Loucy (cell line): ENCODE data around the gene EGR4.

Experiments used
- H2AFZ ChIP-seq: fragments of 200-600 bp; sonication (generic); 2 replicates; pipeline ENCODE4 v1.6.0; 2016; ENCODE audit warnings: antibody characterized with exemption, mild to moderate bottlenecking, low read length, moderate library complexity
- H3F3A ChIP-seq: fragments of 200-600 bp; 2 replicates; pipeline ENCODE4 v1.6.0; 2016; ENCODE audit warnings: antibody characterized with exemption, low read depth, mild to moderate bottlenecking
- H3K27me3 ChIP-seq: fragments of 200-600 bp; sonication (generic); 2 replicates; pipeline ENCODE4 v1.6.1; 2014; ENCODE audit warnings: low read length, mild to moderate bottlenecking; ENCODE audit not compliant: insufficient read depth, poor library complexity, severe bottlenecking
- H3K36me3 ChIP-seq: fragments of 200-600 bp; sonication (generic); 2 replicates; pipeline ENCODE4 v1.6.1; 2016; ENCODE audit warnings: low read length; ENCODE audit not compliant: insufficient read depth
- H3K4me1 ChIP-seq: fragments of 200-600 bp; sonication (generic); 2 replicates; pipeline ENCODE4 v1.5.1; 2014; ENCODE audit warnings: low read length, mild to moderate bottlenecking; ENCODE audit not compliant: insufficient read depth, poor library complexity, severe bottlenecking
- H3K4me2 ChIP-seq: fragments of 200-600 bp; sonication (generic); 2 replicates; pipeline ENCODE4 v1.6.0; 2014; ENCODE audit warnings: antibody characterized with exemption, low read length, low read depth, mild to moderate bottlenecking; ENCODE audit not compliant: poor library complexity, severe bottlenecking
- H3K4me3 ChIP-seq: fragments of 200-600 bp; sonication (generic); 2 replicates; pipeline ENCODE4 v1.5.1; 2014; ENCODE audit warnings: low read length, mild to moderate bottlenecking, mixed read lengths; ENCODE audit not compliant: poor library complexity, severe bottlenecking
- H3K79me2 ChIP-seq: fragments of 200-600 bp; sonication (generic); 2 replicates; pipeline ENCODE4 v1.6.1; 2014; ENCODE audit warnings: low read length; ENCODE audit not compliant: insufficient read depth
- H3K9ac ChIP-seq: fragments of 200-600 bp; sonication (generic); 2 replicates; pipeline ENCODE4 v1.6.0; 2014; ENCODE audit warnings: mild to moderate bottlenecking, low read depth, low read length, moderate library complexity; ENCODE audit not compliant: poor library complexity, severe bottlenecking
- H3K9me2 ChIP-seq: fragments of 200-600 bp; sonication (generic); replicated peaks from 2 replicates; pipeline ENCODE4 v1.6.1; 2016; ENCODE audit warnings: low read depth, low read length, mixed read lengths
- H3K9me3 ChIP-seq: fragments of 200-600 bp; sonication (generic); 2 replicates; pipeline ENCODE4 v1.6.1; 2014; ENCODE audit warnings: mild to moderate bottlenecking, antibody characterized with exemption, low read length, low read depth; ENCODE audit not compliant: insufficient read depth
- H4K20me1 ChIP-seq: fragments of 200-600 bp; sonication (generic); 2 replicates; pipeline ENCODE4 v1.6.0; 2014; ENCODE audit warnings: antibody characterized with exemption, low read length, mild to moderate bottlenecking; ENCODE audit not compliant: insufficient read depth, poor library complexity, severe bottlenecking
- EZH2phosphoT487 ChIP-seq: fragments of 200-600 bp; IDR thresholded peaks from 2 replicates; pipeline ENCODE4 v1.6.1; 2018; ENCODE audit warnings: antibody characterized with exemption, mild to moderate bottlenecking, moderate library complexity, borderline replicate concordance
- TF ChIP-seq, protein P1 (sequence below): fragments of 200-600 bp; sonication (generic); conservative IDR thresholded peaks from 2 replicates; pipeline ENCODE4 v1.5.1; 2014; ENCODE audit warnings: mild to moderate bottlenecking, antibody characterized with exemption, low read length

The EGR4 gene

GRCh38 chr2:73272270-73272669, 21.1 kb downstream of the EGR4 start:
- Histone ChIP-seq H3K79me2 (peaks cover 19% of the 10 kb centered on the region; the same call in 1 of the 2 replicates), H4K20me1 (peaks cover 6% of the 10 kb centered on the region), H3K36me3 (peaks cover 5% of the 10 kb centered on the region; the same call in 1 of the 2 replicates), H3K4me2 (no peak overlapping the region), H3K4me3 (no peak overlapping the region), H3K27me3 (no peaks in the 10 kb centered on the region), H3F3A (no peaks in the 10 kb centered on the region), H3K9me3 (no peaks in the 10 kb centered on the region), H3K9ac (no peak overlapping the region), H2AFZ (no peak overlapping the region), H3K4me1 (no peaks in the 10 kb centered on the region), H3K9me2 (no peaks in the 10 kb centered on the region)
- no peak for TF ChIP-seq EZH2phosphoT487
- TF ChIP-seq, protein P1, sequence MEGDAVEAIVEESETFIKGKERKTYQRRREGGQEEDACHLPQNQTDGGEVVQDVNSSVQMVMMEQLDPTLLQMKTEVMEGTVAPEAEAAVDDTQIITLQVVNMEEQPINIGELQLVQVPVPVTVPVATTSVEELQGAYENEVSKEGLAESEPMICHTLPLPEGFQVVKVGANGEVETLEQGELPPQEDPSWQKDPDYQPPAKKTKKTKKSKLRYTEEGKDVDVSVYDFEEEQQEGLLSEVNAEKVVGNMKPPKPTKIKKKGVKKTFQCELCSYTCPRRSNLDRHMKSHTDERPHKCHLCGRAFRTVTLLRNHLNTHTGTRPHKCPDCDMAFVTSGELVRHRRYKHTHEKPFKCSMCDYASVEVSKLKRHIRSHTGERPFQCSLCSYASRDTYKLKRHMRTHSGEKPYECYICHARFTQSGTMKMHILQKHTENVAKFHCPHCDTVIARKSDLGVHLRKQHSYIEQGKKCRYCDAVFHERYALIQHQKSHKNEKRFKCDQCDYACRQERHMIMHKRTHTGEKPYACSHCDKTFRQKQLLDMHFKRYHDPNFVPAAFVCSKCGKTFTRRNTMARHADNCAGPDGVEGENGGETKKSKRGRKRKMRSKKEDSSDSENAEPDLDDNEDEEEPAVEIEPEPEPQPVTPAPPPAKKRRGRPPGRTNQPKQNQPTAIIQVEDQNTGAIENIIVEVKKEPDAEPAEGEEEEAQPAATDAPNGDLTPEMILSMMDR, result no peak

DNA sequence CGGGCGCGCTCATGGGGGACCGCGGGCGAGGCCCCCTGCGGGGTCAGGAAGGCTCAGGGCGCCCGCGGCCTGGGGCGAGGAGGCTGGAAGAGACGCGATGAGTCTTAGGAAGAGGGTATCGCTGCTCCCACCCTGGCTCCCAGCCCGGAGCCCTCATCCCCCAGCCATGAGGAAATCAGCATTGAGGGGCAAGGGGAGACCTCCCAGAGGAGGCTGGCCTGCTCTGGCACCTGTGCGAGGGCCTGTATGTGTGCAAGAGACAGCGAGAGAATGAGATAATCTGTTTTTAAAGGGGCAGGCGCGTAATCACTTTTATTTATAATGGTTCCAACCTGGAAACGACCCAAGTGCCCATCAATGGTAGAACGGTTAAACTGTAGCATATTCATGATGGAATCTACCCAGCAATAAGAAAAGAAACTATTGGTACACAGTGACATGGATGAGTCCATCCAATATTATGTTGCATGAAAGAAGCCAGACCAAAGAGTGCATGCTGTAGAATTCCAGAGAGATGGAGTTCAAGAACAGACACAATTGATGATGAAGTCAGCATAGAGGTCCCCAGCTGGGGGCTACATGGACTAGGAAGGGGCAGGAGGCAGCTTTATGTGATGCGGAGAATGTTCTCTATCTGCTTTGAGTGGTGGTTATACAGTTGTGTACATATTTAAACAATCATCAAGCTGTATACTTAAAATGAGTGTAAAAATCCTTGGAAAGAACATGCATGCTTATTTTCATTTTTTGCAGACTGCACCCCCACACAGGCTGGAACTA, 23.5 kb downstream of the EGR4 start:
- H4K20me1 ChIP-seq, result no peaks in the 10 kb centered on the region
- no peaks in the 10 kb centered on the region for H3K9me3 ChIP-seq
- no peak overlapping the region for H2AFZ ChIP-seq
- no peaks in the 10 kb centered on the region for H3K27me3 ChIP-seq
- H3K9ac ChIP-seq, result no peak overlapping the region
- TF ChIP-seq EZH2phosphoT487, result no peak
- TF ChIP-seq, protein P1, result no peak
- peaks cover 6% of the 10 kb centered on the region; the same call in 1 of the 2 replicates for H3K79me2 ChIP-seq
- no peak overlapping the region for H3K4me3 ChIP-seq
- no peaks in the 10 kb centered on the region for H3K4me1 ChIP-seq
- H3K4me2 ChIP-seq, result no peak overlapping the region
- no peaks in the 10 kb centered on the region for H3K9me2 ChIP-seq
- H3K36me3 ChIP-seq, result peaks cover 11% of the 10 kb centered on the region; the same call in 1 of the 2 replicates
- no peaks in the 10 kb centered on the region for H3F3A ChIP-seq

GRCh38 chr2:73268830-73269685, 24.3 kb downstream of the EGR4 start:
- TF ChIP-seq EZH2phosphoT487, result no peak
- H4K20me1 ChIP-seq, result no peaks in the 10 kb centered on the region
- H3K9me2 ChIP-seq, result no peaks in the 10 kb centered on the region
- H2AFZ ChIP-seq, result no peak overlapping the region
- H3K27me3 ChIP-seq, result no peaks in the 10 kb centered on the region
- H3K9me3 ChIP-seq, result no peaks in the 10 kb centered on the region
- no peak overlapping the region for H3K4me2 ChIP-seq
- no peaks in the 10 kb centered on the region for H3F3A ChIP-seq
- no peaks in the 10 kb centered on the region for H3K4me1 ChIP-seq
- H3K79me2 ChIP-seq, result peaks cover 6% of the 10 kb centered on the region; the same call in 1 of the 2 replicates
- H3K36me3 ChIP-seq, result peaks cover 19% of the 10 kb centered on the region; the same call in 1 of the 2 replicates
- H3K9ac ChIP-seq, result no peak overlapping the region
- no peak overlapping the region for H3K4me3 ChIP-seq
